ENCODE results near the gene GPAM.
"Not testable (repeated sequence)": the region's sequence is repeated elsewhere in the genome, so short reads cannot be mapped to it uniquely, and the experiment has no call there.

GPAM gene

GRCh38 chr10:112183329-112184051 lies at the start of gene GPAM:
Gene GPAM, minus strand, starts transcription at chr10:112183765. Its CDS starts 1,981 bp downstream, at chr10:112181784.
- peak; percentile 92 for DNase-seq (ENCODE audit: low spot score)

DNA sequence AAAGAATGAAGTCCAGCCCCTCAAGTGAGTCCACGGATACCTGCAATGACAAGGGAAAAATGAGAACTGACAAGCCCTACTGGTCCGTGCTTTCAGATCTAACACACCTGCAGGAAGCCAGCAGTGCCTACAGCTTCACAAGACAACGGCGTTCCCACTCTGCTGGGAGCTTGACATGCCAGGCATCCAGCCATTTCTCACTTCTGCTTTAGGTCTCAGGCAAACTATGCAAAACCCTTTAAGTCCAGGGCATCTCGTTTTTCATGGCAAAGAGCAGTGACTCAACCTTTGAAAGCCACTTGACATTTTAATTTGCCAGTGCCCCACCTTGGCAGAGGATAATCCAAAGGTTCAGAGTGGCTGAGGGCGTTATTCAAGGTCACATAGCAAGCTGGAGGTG lies 49.1 kb upstream of the GPAM start:
- no peak for DNase-seq (ENCODE audit: low spot score)

GRCh38 chr10:112231602-112232400 lies 48.2 kb upstream of the GPAM start:
- no peak for DNase-seq (ENCODE audit: low spot score)

GRCh38 chr10:112230325-112230988 lies 46.9 kb upstream of the GPAM start:
- peak; percentile 6 for DNase-seq (ENCODE audit: low spot score)

GRCh38 chr10:112229901-112230300 lies 46.3 kb upstream of the GPAM start:
- DNase-seq (ENCODE audit: low spot score) = no peak

DNA sequence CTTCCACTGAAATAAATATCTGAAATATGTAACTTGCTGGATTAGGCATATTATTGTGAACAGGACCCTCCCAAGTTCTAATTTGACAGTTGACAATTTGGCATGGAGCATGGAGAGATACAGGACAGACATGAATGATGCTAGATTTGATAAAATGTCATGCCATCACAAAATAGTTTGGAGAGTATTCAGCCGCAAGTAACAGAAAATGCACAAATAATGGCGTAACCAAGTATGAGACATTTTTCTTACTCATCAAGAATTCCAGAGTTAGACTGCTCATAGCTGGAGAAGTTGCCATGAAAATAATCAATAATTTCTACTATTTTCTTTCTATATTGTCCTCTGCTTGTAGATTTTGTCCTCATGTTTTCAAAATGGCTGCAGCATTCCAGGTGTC lies 45.5 kb upstream of the GPAM start:
- DNase-seq (ENCODE audit: low spot score) = no peak

DNA sequence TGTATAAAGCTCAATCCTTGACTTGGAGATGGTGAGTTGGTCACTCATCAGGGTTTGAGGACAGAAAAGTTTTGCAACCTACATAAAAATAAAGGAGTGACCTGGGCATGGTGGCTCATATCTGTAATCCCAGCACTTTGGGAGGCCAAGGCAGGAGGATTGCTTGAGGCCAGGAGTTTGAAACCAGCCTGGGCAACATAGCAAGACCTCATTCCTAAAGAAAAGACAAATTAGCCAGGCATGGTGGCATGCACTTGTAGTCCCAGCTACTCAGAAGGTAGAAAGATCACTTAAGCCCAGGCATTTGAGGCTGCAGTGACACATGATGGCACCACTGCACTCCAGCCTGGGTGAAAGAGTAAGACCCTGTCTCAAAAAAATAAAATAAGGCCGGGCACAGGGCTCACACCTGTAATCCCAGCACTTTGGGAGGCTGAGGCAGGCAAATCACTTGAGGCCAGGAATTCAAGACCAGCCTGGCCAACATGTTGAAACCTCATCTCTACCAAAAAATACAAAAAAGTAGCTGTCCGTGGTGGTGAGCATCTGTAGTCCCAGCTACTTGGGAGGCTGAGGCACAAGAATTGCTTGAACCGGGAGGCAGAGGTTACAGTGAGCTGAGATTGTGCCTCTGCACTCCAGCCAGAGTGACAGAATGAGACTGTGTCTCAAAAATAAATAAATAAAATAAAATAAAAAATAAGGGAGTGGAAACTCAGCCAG lies 45.0 kb upstream of the GPAM start:
- DNase-seq (ENCODE audit: low spot score) = not testable (repeated sequence)

- DNase-seq (ENCODE audit: low spot score) = peak; percentile 42
These were observed 43.9 kb upstream of the GPAM start for GRCh38 chr10:112227331-112227987.

DNA sequence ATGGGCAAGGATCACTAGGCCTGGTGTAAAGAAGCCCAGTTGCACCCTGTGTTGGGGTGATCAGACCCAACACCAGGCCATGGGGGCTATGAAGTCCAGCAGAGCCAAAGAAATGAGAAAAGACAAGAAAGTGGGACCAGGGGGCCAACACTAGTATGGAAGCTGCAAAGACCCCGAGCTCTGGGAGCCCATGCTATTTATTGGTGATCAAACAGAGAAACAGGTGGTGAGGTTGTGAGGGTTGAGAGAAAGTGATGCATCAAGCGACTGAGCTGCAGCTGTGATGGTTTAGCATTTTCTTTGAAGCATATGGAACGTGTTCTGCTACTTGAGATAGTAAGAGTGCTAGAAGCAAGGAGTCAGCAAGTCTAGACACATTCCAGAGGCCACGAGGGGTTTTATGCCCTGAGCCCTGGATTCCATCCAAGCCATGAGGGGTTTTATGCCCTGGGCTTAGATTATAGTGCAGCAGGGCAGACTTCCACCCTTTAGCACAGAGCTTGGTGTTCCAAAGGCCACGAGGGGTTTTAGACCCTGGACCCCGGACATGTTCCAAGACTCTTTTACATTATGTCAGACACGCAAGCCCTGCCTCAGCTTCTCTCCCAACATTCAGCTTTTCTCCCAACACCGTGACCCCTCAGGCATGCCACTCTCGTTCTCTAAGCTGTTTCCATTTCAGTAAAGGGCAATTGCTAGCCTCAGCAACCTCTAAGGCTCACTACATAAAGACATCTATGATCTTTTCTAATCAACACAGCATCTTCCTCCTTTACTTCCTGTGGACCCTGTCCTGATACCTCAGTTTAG lies 43.1 kb upstream of the GPAM start:
- DNase-seq (ENCODE audit: low spot score) = no peak

- no peak for DNase-seq (ENCODE audit: low spot score)
These were observed 42.3 kb upstream of the GPAM start for GRCh38 chr10:112225771-112226438.

DNA sequence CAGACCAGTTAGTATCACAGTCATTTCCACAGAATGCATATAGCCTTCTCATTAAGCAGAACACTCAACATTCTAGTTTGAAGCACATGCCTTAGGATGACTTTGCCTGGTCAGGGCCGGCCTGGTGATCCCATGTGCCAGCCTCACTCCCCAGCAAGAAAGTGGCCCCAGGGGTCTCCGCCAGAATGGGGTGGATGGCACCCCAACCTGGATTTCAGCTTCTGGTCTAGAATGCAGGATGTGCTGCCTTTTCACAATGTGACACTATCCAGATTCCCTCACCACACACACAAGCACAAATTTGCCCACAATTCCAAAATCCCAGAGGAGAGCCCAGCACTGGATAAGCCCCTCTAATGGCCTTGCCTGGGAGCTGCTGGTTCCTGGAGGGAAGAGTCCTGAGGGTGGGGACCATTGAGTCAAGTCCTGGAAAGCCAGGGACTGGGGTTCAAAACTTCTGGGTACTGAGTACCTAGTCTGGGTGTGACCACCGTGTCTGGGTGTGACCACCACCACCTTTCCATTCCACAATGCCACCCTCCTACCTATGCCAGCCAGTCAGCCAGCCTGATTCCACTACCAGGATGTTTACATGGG lies 41.5 kb upstream of the GPAM start:
- no peak for DNase-seq (ENCODE audit: low spot score)

GRCh38 chr10:112223725-112224124 lies 40.2 kb upstream of the GPAM start:
- DNase-seq (ENCODE audit: low spot score) = no peak

DNA sequence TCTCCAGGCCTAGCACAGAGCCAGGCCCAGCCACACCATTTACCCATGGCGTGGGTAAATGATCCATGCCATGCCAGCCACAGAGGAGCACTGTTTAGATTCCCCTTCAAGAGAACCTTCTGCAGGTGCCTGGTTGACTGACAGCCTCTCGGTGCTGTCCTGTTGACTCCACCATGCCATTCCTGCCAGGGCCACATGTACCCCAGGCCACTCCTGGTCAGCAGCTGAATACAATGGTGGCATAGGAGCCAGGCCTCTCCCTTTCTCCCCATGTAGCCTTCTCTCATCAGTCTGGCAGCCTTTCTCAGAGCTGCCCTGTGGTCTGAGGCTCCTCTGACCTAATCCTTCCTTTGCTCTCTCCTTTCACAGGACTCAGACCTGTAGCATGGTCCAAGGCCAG lies 39.2 kb upstream of the GPAM start:
- DNase-seq (ENCODE audit: low spot score) = no peak

GRCh38 chr10:112221545-112221944 lies 38.0 kb upstream of the GPAM start:
- no peak for DNase-seq (ENCODE audit: low spot score)

GRCh38 chr10:112218960-112219359 lies 35.4 kb upstream of the GPAM start:
- peak; percentile 32 for DNase-seq (ENCODE audit: low spot score)

GRCh38 chr10:112218036-112218390 lies 34.4 kb upstream of the GPAM start:
- no peak for DNase-seq (ENCODE audit: low spot score)

GRCh38 chr10:112217386-112218035 lies 33.9 kb upstream of the GPAM start:
- DNase-seq (ENCODE audit: low spot score) = no peak

DNA sequence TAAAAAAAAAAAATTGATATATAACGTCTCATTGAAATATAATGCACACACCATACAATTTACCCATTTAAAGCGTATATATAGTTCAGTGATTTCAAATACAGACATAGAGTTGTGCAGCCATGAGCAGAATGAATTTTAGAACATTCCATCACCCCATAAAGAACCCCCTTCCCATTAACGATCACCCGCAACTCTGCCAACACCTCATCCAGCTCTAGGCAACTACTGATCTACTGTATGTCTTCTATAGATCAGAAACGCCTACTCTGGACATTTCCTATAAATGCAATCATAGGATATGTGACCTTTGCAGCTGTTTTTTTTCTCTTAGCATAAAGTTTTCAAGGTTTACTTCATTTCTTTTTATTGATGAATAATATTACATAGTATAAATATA lies 33.4 kb upstream of the GPAM start:
- no peak for DNase-seq (ENCODE audit: low spot score)

GRCh38 chr10:112216151-112216550 lies 32.6 kb upstream of the GPAM start:
- no peak for DNase-seq (ENCODE audit: low spot score)

Data from kidney tubule cell (primary cell).